Upper lobe of right lung (tissue), 1 donor: ENCODE results near the gene GCNT1. TPM values are rescaled to one million over a fixed set of nuclear protein-coding genes. Genes with fewer than 3 reads are reported as not detected.

Experiments
- ATAC-seq: fragments of 200-7000 bp; cut with Tn5 transposase; one replicate; pipeline ENCODE4 v1.9.1; 2020; ENCODE audit warnings: mild to moderate bottlenecking, moderate library complexity
- DNase-seq: peaks from one replicate; pipeline ENCODE4 v3.0.0-alpha.2; 2020
- H3K27ac ChIP-seq: fragments of 200-600 bp; one replicate; pipeline ENCODE4 v1.8.0; 2022
- H3K27me3 ChIP-seq: fragments of 200-600 bp; one replicate; pipeline ENCODE4 v1.8.0; 2022; ENCODE audit warnings: mild to moderate bottlenecking
- H3K36me3 ChIP-seq: fragments of 200-600 bp; one replicate; pipeline ENCODE4 v1.8.0; 2022
- H3K4me1 ChIP-seq: fragments of 200-600 bp; one replicate; pipeline ENCODE4 v1.8.0; 2022
- H3K4me3 ChIP-seq: fragments of 200-600 bp; one replicate; pipeline ENCODE4 v1.8.0; 2022; ENCODE audit warnings: mild to moderate bottlenecking
- H3K9me3 ChIP-seq: fragments of 200-600 bp; one replicate; pipeline ENCODE4 v1.8.0; 2022
- intact Hi-C: fragments of 100-400 bp; cut with DNase I; formaldehyde crosslinking; loops from one replicate; pipeline ENCODE4 v1.11.0; 2022
- total RNA-seq: library from RNA; stranded (reverse); fragmentation: NEBNext Ultra II Directional; extraction: Animal tissue kit (Norgen Biotek cat#: 25700); gene quantifications from one replicate; pipeline ENCODE4 v1.2.1, GENCODE V29; 2021
- TF ChIP-seq, protein P1 (sequence below): fragments of 200-600 bp; IDR thresholded peaks from one replicate; pipeline ENCODE4 v1.8.0; 2022; ENCODE audit warnings: antibody characterized with exemption
- donor health status: DM: no; HTN: yes; CAD: no; lungs with severe emphysema.

Gene GCNT1
- total RNA-seq, 1 donor from 2014 or later: 8.5 TPM

DNA sequence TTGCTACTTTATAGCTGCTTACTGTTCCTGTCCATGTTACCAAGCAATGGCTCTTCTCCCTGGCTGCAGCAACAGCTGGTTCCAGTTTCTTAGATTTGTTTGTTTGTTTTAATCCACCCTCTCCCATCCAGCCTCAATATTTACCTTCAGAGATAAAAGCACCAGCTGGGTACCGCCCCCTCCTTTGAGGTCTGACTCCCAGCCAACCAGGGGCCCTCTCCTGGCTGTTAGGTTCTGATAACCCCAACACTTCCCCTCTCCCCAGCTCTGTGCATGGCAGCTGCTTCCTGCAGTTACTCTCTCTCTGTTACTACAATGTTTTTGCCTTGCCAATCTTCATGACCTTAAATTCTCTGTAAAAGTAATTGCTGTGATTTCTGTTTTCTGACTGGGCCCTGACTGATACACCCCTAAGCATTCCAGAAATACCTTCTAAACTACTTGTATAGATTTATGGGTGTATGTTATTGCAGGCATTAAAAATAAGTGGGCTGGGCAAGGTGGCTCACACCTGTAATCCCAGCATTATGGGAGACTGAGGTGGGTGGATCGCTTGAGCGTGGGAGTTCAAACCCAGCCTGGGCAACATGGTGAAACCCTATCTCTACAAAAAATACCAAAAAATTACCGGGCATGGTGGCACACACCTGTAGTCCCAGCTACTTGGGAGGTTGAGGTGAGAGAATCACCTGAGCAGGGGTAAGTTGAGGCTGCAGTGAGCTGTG is 2.6 kb upstream of the GCNT1 start:
- no peaks in the 10 kb centered on the region for H3K27me3 ChIP-seq
- no peaks in the 10 kb centered on the region for H3K9me3 ChIP-seq
- H3K36me3 ChIP-seq: no peaks in the 10 kb centered on the region
- ATAC-seq: no peak
- no peak overlapping the region for H3K4me3 ChIP-seq
- intact Hi-C loops: no loop called here
- H3K27ac ChIP-seq: no peak overlapping the region
- DNase-seq: no peak
- H3K4me1 ChIP-seq: peaks cover 17% of the 10 kb centered on the region
- TF ChIP-seq, protein P1, sequence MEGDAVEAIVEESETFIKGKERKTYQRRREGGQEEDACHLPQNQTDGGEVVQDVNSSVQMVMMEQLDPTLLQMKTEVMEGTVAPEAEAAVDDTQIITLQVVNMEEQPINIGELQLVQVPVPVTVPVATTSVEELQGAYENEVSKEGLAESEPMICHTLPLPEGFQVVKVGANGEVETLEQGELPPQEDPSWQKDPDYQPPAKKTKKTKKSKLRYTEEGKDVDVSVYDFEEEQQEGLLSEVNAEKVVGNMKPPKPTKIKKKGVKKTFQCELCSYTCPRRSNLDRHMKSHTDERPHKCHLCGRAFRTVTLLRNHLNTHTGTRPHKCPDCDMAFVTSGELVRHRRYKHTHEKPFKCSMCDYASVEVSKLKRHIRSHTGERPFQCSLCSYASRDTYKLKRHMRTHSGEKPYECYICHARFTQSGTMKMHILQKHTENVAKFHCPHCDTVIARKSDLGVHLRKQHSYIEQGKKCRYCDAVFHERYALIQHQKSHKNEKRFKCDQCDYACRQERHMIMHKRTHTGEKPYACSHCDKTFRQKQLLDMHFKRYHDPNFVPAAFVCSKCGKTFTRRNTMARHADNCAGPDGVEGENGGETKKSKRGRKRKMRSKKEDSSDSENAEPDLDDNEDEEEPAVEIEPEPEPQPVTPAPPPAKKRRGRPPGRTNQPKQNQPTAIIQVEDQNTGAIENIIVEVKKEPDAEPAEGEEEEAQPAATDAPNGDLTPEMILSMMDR: no peak

DNA sequence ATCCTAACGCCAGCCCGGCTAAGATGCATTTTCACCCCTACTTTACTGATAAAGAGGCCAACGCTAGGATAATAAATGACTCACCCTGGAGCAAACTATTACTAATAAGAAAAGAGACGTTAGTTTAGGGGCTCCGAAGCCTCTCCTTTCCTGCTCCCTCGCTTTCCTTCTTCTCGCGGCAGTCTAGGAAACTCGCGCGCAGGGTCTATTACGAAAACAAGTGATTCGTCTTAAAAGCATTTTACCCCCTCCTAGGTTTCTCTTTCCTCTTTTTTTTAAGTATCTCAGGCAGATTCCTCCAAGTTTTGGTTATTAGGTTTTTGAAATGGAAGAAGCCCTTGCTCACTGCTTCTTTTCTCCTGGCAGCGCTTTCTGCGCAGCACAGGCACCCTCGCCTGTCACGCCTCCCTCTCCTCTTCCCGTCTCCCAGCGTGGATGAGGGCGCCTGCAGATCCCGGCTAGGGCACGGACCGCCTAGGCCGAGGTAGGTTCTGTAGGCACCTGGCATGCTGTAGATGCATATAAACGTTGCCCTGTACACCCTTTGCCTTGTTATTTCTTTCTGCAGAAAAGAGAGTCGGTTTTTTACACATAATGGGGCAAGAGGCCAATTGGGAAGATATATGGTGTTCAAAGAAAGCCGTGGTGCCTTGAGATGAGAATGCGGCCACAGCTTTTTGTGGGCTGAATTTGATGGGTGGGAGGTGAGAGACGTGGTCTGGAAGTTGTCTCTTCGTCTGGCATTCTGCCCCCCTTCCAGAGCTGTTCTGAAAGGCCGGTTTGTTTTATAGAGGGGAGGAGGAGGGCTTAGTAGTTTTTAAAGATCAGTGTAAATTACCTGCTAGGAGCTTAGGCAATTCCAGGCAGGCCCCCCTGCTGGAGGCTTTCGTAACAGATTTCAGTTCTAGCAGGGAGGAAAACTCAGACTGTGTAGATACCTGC is 983 bp downstream of the GCNT1 start:
- TF ChIP-seq, protein P1: peak; percentile 12
- H3K27me3 ChIP-seq: no peaks in the 10 kb centered on the region
- ATAC-seq (peak; percentile 31), DNase-seq (peak; percentile 69)
- intact Hi-C loops: no loop called here
- H3K4me3 ChIP-seq: peak overlapping the region; percentile 82
- H3K36me3 ChIP-seq: no peaks in the 10 kb centered on the region
- H3K9me3 ChIP-seq: no peaks in the 10 kb centered on the region
- peaks cover 17% of the 10 kb centered on the region for H3K4me1 ChIP-seq
- H3K27ac ChIP-seq: peak overlapping the region; percentile 34

DNA sequence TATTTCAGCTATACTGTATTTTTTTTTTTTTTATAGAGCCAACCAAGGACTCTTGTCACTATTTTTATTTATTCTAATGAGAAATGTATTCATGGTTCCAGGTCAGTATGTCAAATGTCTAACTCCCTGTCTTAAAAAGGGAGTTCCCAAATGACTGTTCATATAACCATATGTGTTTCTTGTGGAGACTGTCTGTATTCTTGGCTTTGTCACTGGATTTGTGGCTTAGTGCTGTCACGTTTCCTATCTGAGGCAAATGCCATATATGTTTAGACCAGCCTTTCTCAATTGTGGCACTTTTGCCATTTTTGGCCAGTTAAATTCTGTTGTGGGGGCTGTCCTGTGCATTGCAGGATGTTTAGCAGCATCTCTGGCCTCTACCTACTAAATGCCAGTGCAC is 3.1 kb downstream of the GCNT1 start:
- Histone ChIP-seq H3K27me3 (no peaks in the 10 kb centered on the region), H3K36me3 (no peaks in the 10 kb centered on the region), H3K4me1 (peaks cover 8% of the 10 kb centered on the region), H3K9me3 (no peaks in the 10 kb centered on the region), H3K4me3 (no peak overlapping the region), H3K27ac (no peak overlapping the region)
- ATAC-seq (no peak), DNase-seq (no peak)
- intact Hi-C loops: no loop called here
- TF ChIP-seq, protein P1: no peak

DNA sequence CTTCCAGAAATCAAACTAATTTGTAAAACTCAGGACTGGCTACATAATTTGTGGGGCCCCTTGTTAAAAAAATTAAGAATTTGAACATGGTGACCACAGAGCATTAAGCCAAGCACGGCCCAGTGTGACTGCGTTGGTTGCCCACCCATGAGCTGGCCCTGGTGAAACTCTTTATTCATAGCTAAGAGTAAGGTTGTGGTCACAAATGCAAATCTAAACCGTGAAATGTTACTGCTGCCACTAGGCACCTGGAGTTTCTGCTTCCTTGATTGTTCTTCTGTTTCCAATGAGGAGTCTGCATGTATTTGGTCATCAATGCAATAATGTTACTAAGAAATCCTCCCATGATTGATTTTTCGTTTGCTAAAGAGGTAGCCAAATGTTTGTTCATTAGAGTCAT is 4.2 kb downstream of the GCNT1 start:
- Histone ChIP-seq H3K36me3 (no peaks in the 10 kb centered on the region), H3K9me3 (no peaks in the 10 kb centered on the region), H3K27ac (no peak overlapping the region), H3K4me1 (peaks cover 8% of the 10 kb centered on the region), H3K27me3 (no peaks in the 10 kb centered on the region), H3K4me3 (no peak overlapping the region)
- TF ChIP-seq, protein P1: no peak
- intact Hi-C loops: no loop called here
- DNase-seq (no peak), ATAC-seq (no peak)

DNA sequence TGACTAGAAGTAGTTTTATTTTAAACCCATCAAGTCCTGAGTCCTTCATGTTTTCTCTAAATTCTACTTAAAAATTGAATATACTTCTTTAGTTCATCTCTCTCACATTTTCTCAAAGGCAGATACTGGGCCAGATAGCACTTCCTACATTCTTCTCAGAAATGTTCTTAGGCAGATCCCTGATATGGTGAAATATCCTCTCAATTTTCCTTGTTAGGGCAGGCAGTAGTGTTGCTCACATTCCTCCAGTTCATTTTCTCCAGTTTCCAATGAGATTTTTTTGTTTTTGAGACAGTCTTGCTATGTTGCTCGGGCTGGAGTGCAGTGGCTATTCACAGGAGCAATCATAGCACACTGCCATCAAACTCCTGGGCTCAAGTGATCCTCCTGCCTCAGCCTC is 5.7 kb downstream of the GCNT1 start:
- no peak overlapping the region for H3K27ac ChIP-seq
- H3K4me1 ChIP-seq: peaks cover 4% of the 10 kb centered on the region
- TF ChIP-seq, protein P1: no peak
- intact Hi-C loops: no loop called here
- no peak for ATAC-seq
- no peaks in the 10 kb centered on the region for H3K27me3 ChIP-seq
- H3K4me3 ChIP-seq: no peak overlapping the region
- no peak for DNase-seq
- H3K36me3 ChIP-seq: no peaks in the 10 kb centered on the region
- H3K9me3 ChIP-seq: no peaks in the 10 kb centered on the region
